Uterus (tissue), 4 donors: ENCODE results near the gene MB. TPM values are rescaled to one million over a fixed set of nuclear protein-coding genes. Genes with fewer than 3 reads are reported as not detected.

ENCODE experiments used
- DNase-seq, 2 donors: peaks; one replicate each; pipeline ENCODE4 v3.0.0-alpha.2; 2019 to 2020
- H3K27ac ChIP-seq, 2 donors: fragments of 200-600 bp; sonication (generic); 1 replicate in 1 of 2; 2 replicates in 1 of 2; pipeline ENCODE4 v1.5.1; 2016 to 2018
- H3K27me3 ChIP-seq, 2 donors: fragments of 200-600 bp; sonication (generic); one replicate each; pipeline ENCODE4 v1.5.1; 2018 to 2019; ENCODE audit warnings: control low read depth in 1 of 2
- H3K36me3 ChIP-seq, 2 donors: fragments of 200-600 bp; sonication (generic); one replicate each; pipeline ENCODE4 v1.5.1; 2019; ENCODE audit warnings: control low read depth in 1 of 2
- H3K4me1 ChIP-seq, 2 donors: fragments of 200-600 bp; sonication (generic); one replicate each; pipeline ENCODE4 v1.5.1; 2018 to 2019; ENCODE audit warnings: control low read depth in 1 of 2
- H3K4me3 ChIP-seq, 2 donors: fragments of 200-600 bp; sonication (generic); 1 replicate in 1 of 2; 2 replicates in 1 of 2; pipeline ENCODE4 v1.5.1; 2018 to 2019; ENCODE audit warnings: mild to moderate bottlenecking in 1 of 2
- H3K9me3 ChIP-seq, 2 donors: fragments of 200-600 bp; sonication (generic); one replicate each; pipeline ENCODE4 v1.5.1; 2019; ENCODE audit warnings: control low read depth in 1 of 2
- POLR2A ChIP-seq, 2 donors: fragments of 450-650 bp; IDR thresholded peaks; one replicate each; pipeline ENCODE4 v1.6.1; 2016; ENCODE audit warnings: antibody characterized with exemption in 2 of 2, mild to moderate bottlenecking in 1 of 2, moderate library complexity in 1 of 2
- intact Hi-C: fragments of 100-400 bp; cut with DNase I; formaldehyde crosslinking; loops from one replicate; pipeline ENCODE4 v1.15.1; 2023; ENCODE audit warnings: low total_unique reads
- total RNA-seq, 4 donors: library from RNA; depleted of rRNA in 3 of 4; stranded (reverse); fragments of >200 nt in 3 of 4; gene quantifications; one replicate each; pipeline versions ENCODE4 v1.1.0 to v1.2.4, GENCODE V29; 2014 to 2023
- TF ChIP-seq, protein P1 (sequence below), 4 experiments: fragments of 200-600 bp in 2 of 4; fragments of 450-650 bp in 2 of 4; sonication (generic) in 2 of 4; IDR thresholded peaks; one replicate each; pipeline ENCODE4 v1.5.1; 2016 to 2019; ENCODE audit warnings: antibody characterized with exemption in 4 of 4, mild to moderate bottlenecking in 2 of 4, moderate library complexity in 1 of 4
- donor health status: DM: yes; HTN: yes; CAD: no.

Gene MB
- total RNA-seq, 4 donors from 2014 or later: 1.8 to 2.5 TPM; not detected in 2

DNA sequence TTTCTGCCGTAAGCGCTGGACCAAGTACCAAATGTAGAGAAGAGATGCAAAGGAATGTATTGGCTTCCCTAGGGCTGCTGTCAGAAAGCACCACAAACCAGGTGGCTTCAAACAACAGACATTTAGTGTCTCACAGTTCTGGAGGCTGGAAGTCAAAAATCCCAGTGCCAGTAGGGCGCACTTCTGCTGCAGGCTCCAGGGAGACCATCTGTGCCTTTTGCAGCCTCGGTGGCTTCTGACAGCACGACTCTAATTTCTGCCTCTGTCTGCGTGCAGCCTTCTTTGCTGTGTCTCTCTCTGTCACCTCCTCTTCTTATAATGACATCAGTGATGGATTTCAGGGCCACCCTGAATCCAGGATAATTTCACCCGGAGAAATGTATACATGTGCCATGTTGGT, 34.0 kb upstream of the MB start:
- no peak for TF ChIP-seq POLR2A (IDR thresholded peaks at IDR 0.05)
- TF ChIP-seq, protein P1, sequence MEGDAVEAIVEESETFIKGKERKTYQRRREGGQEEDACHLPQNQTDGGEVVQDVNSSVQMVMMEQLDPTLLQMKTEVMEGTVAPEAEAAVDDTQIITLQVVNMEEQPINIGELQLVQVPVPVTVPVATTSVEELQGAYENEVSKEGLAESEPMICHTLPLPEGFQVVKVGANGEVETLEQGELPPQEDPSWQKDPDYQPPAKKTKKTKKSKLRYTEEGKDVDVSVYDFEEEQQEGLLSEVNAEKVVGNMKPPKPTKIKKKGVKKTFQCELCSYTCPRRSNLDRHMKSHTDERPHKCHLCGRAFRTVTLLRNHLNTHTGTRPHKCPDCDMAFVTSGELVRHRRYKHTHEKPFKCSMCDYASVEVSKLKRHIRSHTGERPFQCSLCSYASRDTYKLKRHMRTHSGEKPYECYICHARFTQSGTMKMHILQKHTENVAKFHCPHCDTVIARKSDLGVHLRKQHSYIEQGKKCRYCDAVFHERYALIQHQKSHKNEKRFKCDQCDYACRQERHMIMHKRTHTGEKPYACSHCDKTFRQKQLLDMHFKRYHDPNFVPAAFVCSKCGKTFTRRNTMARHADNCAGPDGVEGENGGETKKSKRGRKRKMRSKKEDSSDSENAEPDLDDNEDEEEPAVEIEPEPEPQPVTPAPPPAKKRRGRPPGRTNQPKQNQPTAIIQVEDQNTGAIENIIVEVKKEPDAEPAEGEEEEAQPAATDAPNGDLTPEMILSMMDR (IDR thresholded peaks at IDR 0.05): no peak
- intact Hi-C loops: no loop called here
- Histone ChIP-seq H3K4me3 (no peak overlapping the region), H3K36me3 (no peaks in the 10 kb centered on the region), H3K27me3 (no peaks in the 10 kb centered on the region), H3K9me3 (no peaks in the 10 kb centered on the region), H3K4me1 (peaks cover 8 to 10% of the 10 kb centered on the region in 2 donors), H3K27ac (no peak overlapping the region)
- DNase-seq: no peak

DNA sequence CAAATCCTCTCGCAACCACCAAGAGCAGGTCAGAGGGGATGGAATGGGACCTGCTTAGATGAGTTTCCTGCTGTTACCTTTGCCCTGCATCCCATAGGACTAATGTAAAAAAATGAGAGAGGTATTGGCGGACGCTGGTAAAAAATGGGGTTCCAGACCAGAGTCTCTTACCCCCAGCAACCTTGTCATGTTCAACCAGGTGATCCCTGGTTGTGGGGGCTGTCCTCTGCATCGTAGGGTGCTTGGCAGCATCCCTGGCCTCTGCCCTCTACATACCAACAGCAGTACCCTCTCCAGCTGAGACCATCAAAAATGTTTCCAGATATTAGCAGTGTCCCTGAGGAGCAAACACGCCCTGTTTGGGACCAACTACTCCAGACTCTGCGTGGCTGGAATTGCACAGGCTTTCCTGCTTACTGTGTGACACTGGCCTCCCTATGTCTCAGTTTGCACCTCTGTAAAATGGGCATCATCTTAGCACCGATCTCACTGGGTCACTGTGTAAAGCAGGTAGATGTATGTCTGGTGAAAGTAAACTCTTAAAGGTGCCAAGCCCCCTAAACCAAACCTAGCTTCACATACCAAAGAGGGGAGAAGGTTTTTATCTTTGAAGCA, 32.6 kb upstream of the MB start:
- no peaks in the 10 kb centered on the region for H3K36me3 ChIP-seq
- TF ChIP-seq, protein P1 (IDR thresholded peaks at IDR 0.05): no peak
- no peak for TF ChIP-seq POLR2A (IDR thresholded peaks at IDR 0.05)
- peaks cover 8 to 10% of the 10 kb centered on the region in 2 donors for H3K4me1 ChIP-seq
- no peaks in the 10 kb centered on the region for H3K9me3 ChIP-seq
- intact Hi-C loops: loop anchor here (5.0 kb wide), 1 partner anchor 268 kb away; no protein-coding TSS in a partner anchor
- H3K4me3 ChIP-seq: peak overlapping the region in 1 of 2 donors; percentile 65
- H3K27ac ChIP-seq: peak overlapping the region; percentile 88 to 89
- H3K27me3 ChIP-seq: no peaks in the 10 kb centered on the region
- no peak for DNase-seq

DNA sequence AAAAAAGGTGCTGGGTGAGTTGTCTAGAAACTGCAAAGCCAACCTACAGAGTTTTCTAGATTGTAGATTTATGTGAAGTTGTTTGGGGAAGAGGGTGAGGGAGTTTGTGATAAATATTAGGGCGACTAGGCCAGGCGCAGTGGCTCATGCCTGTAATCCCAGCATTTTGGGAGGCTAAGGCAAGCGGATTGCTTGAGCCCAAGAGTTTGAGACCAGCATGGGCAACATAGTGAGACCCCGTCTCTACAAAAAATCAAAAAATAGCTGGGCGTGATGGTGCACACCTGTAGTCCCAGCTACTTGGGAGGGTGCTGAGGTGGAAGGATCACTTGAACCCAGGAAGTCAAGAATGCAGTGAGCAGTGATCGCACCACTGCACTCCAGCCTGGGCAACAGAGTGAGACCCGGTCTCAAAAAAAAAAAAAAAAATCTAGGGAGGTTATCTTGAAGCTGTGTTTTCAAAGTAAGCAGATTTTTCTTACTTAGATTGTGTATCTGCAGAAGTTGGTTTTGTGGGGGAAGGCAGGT, 32.0 kb upstream of the MB start:
- Histone ChIP-seq H3K27ac (peak overlapping the region; percentile 88 to 89), H3K36me3 (no peaks in the 10 kb centered on the region), H3K9me3 (no peaks in the 10 kb centered on the region), H3K4me1 (peaks cover 8 to 10% of the 10 kb centered on the region in 2 donors), H3K27me3 (no peaks in the 10 kb centered on the region), H3K4me3 (peak overlapping the region; percentile 65 to 69)
- no peak for DNase-seq
- intact Hi-C loops: loop anchor here (5.0 kb wide), 1 partner anchor 268 kb away; no protein-coding TSS in a partner anchor
- no peak for TF ChIP-seq POLR2A (IDR thresholded peaks at IDR 0.05)
- TF ChIP-seq, protein P1 (IDR thresholded peaks at IDR 0.05): no peak

DNA sequence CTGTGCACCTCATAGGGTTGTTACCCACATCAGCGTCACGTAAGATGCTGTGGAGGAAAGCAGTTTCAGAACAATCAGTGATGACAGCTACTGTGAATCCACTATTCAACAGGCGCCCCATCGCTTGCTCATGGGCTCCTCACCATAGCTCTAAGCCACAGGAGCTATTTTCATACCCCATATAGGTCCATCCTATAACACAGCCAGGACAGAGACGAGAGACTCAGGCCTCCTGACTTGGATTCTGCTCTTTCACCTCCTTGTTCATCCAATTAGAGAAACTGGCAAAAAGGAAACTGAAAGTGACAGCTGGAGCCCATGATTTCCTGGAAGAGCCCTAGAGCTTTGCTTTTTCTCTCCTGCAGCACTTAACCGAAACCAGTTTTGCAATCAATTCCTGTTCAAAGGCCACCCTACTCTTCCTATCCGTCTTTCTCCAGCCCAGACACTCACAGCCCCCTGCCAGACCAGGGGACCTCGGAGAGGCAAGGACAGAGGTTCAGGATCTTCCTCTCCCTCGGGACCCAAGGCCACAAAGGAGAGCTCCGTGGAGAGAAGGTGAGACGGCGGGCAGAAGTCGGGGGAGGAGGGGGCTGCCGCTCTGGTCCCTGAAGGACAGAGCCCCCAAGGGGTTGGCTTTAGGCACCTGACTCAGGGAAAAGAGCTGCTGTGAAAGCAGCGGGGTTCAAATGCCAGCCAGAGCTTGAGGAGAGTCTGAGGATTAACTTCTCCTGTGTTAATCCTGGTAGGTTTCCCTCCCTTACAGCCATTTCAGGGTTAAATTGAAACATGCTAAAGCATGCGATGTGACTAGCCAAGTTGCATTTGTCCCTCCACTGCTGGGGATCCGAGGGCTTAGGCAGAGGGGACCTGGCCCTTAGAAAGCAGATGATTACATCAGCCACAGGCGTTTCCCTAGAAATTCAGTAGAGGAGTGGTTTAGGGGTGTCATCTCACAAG, 31.2 kb upstream of the MB start, which contains the start of gene APOL6:
Gene APOL6 (plus strand): TSS at position 381 of the 960 bp plus-strand sequence. CDS start 7,980 bp downstream, outside the sequence.
- H3K9me3 ChIP-seq: no peaks in the 10 kb centered on the region
- intact Hi-C loops: loop anchor here (5.0 kb wide), 1 partner anchor 269 kb away; no protein-coding TSS in a partner anchor
- H3K4me3 ChIP-seq: peak within 1 kb of the TSS; percentile 65 to 69
- peaks cover 8 to 10% of the 10 kb centered on the region in 2 donors for H3K4me1 ChIP-seq
- no peaks in the 10 kb centered on the region for H3K36me3 ChIP-seq
- peak within 1 kb of the TSS; percentile 88 to 89 for H3K27ac ChIP-seq
- no peaks in the 10 kb centered on the region for H3K27me3 ChIP-seq
- TF ChIP-seq, protein P1 (IDR thresholded peaks at IDR 0.05): no peak
- peak; percentile 17 to 31 for TF ChIP-seq POLR2A (IDR thresholded peaks at IDR 0.05)
- DNase-seq: peak in 1 of 2 donors; percentile 56
